NCI-H1105 treated with DMSO at 0.1 percent for 48 hours (cell line): ENCODE data around the gene SULT1A1.
A peak's percentile ranks its signal among the peaks of the same experiment; 100 is the strongest.
"Not testable (repeated sequence)": the region's sequence is repeated elsewhere in the genome, so short reads cannot be mapped to it uniquely, and the experiment has no call there.

Source experiments
- DNase-seq: peaks from one replicate; lab custom pipeline; 2025; lab: John Stamatoyannopoulos, UW

SULT1A1 gene

GRCh38 chr16:28609631-28610594, at the start of gene SULT1A1:
SULT1A1 (minus strand) TSS chr16:28610044; CDS start chr16:28608855, 1,189 bp downstream.
- DNase-seq, result no peak

- not testable (repeated sequence) for DNase-seq
Observed at GRCh38 chr16:28639959-28640358, 30.1 kb upstream of the SULT1A1 start.

GRCh38 chr16:28638359-28638758, 28.5 kb upstream of the SULT1A1 start:
- DNase-seq, result not testable (repeated sequence)

- DNase-seq, result not testable (repeated sequence)
Observed at GRCh38 chr16:28637765-28638164, 27.9 kb upstream of the SULT1A1 start, which contains the start of gene NPIPB8. NPIPB8 (plus strand) TSS chr16:28638065; CDS start chr16:28638361, 296 bp downstream.

- DNase-seq, result not testable (repeated sequence)
Observed at GRCh38 chr16:28636093-28636823, 26.4 kb upstream of the SULT1A1 start.

GRCh38 chr16:28630905-28631304, 21.1 kb upstream of the SULT1A1 start:
- DNase-seq, result not testable (repeated sequence)

GRCh38 chr16:28623172-28623711, 13.4 kb upstream of the SULT1A1 start:
- DNase-seq, result peak; percentile 76

GRCh38 chr16:28622532-28623171, 12.8 kb upstream of the SULT1A1 start:
- DNase-seq, result not testable (repeated sequence)

- DNase-seq, result no peak
Observed at GRCh38 chr16:28621481-28622155, 11.8 kb upstream of the SULT1A1 start.

GRCh38 chr16:28620316-28620715, 10.5 kb upstream of the SULT1A1 start:
- DNase-seq, result not testable (repeated sequence)

- no peak for DNase-seq
Observed at GRCh38 chr16:28617874-28618273, 8.0 kb upstream of the SULT1A1 start.

- DNase-seq, result no peak
Observed at GRCh38 chr16:28616636-28617035, 6.8 kb upstream of the SULT1A1 start.

- DNase-seq, result not testable (repeated sequence)
Observed at GRCh38 chr16:28616224-28616577, 6.4 kb upstream of the SULT1A1 start.

- not testable (repeated sequence) for DNase-seq
Observed at GRCh38 chr16:28615486-28616223, 5.8 kb upstream of the SULT1A1 start.

GRCh38 chr16:28614561-28614960, 4.7 kb upstream of the SULT1A1 start:
- DNase-seq, result not testable (repeated sequence)

GRCh38 chr16:28613912-28614311, 4.1 kb upstream of the SULT1A1 start:
- not testable (repeated sequence) for DNase-seq

GRCh38 chr16:28612359-28613280, 2.8 kb upstream of the SULT1A1 start:
- DNase-seq, result not testable (repeated sequence)

GRCh38 chr16:28610595-28611191, 849 bp upstream of the SULT1A1 start:
- no peak for DNase-seq
